ENCODE data around the gene TRIM71. TPM values are rescaled to one million over a fixed set of nuclear protein-coding genes. Genes with fewer than 3 reads are reported as not detected.

The TRIM71 gene
- total RNA-seq, 3 donors from 2014 or later = under 0.01 TPM; not detected in 1

DNA sequence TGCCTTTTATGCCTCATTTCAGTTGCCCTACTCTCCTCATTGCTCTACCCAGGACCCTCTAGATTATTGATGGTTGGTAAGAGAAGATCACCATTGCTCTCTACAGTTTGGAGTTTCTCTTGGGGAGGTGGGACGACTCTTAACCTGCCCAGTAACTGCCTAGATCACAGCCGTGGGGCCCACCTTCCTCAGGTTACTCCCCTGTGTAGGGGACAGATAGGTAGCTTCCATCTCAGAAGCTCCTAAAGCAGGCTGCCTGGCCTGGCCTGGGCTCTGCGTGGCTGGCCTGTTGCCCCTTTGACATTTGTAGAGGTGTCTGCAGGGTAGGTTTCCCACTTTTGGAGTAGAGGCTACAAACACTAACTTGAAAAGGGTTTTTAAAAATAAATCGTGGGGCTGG lies 42.7 kb downstream of the TRIM71 start:
- Histone ChIP-seq H3K4me1 (no peaks in the 10 kb centered on the region), H3K27me3 (no peaks in the 10 kb centered on the region), H3K4me3 (no peak overlapping the region), H3K27ac (no peak overlapping the region), H3K36me3 (no peaks in the 10 kb centered on the region), H3K9me3 (no peaks in the 10 kb centered on the region)
- TF ChIP-seq POLR2AphosphoS5 (IDR thresholded peaks at IDR 0.05) (no peak), POLR2A (IDR thresholded peaks at IDR 0.05) (no peak)
- TF ChIP-seq, protein P1, sequence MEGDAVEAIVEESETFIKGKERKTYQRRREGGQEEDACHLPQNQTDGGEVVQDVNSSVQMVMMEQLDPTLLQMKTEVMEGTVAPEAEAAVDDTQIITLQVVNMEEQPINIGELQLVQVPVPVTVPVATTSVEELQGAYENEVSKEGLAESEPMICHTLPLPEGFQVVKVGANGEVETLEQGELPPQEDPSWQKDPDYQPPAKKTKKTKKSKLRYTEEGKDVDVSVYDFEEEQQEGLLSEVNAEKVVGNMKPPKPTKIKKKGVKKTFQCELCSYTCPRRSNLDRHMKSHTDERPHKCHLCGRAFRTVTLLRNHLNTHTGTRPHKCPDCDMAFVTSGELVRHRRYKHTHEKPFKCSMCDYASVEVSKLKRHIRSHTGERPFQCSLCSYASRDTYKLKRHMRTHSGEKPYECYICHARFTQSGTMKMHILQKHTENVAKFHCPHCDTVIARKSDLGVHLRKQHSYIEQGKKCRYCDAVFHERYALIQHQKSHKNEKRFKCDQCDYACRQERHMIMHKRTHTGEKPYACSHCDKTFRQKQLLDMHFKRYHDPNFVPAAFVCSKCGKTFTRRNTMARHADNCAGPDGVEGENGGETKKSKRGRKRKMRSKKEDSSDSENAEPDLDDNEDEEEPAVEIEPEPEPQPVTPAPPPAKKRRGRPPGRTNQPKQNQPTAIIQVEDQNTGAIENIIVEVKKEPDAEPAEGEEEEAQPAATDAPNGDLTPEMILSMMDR (IDR thresholded peaks at IDR 0.05) = no peak
- intact Hi-C loops (cut with DNase I; ENCODE audit: low total_unique reads) = no loop called here
- no peak for DNase-seq (ENCODE audit: low spot score in 2 of 2)

DNA sequence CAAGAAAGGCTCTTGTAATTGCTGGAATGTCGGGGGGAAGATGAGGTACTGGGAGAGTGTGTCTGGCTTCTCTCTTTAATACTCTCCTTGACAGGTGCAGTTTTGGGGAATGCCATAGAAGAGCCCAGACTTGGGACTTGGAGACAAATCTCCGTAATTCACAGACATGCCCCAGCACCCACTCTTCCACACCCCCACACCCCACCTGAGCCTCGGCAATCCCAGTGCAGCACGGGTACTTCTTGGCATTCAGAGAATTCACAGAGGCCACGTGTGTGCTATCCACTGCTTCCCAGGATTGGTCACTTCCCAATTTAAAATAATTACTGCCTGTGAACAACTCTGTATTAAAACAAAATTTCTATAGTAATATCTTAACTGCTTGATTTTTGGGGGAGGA lies 43.9 kb downstream of the TRIM71 start:
- intact Hi-C loops (cut with DNase I; ENCODE audit: low total_unique reads) = no loop called here
- Histone ChIP-seq H3K4me1 (no peaks in the 10 kb centered on the region), H3K4me3 (no peak overlapping the region), H3K36me3 (no peaks in the 10 kb centered on the region), H3K27me3 (no peaks in the 10 kb centered on the region), H3K27ac (no peak overlapping the region), H3K9me3 (no peaks in the 10 kb centered on the region)
- TF ChIP-seq POLR2A (IDR thresholded peaks at IDR 0.05) (no peak), POLR2AphosphoS5 (IDR thresholded peaks at IDR 0.05) (no peak)
- TF ChIP-seq, protein P1 (IDR thresholded peaks at IDR 0.05) = no peak
- DNase-seq (ENCODE audit: low spot score in 2 of 2) = no peak

DNA sequence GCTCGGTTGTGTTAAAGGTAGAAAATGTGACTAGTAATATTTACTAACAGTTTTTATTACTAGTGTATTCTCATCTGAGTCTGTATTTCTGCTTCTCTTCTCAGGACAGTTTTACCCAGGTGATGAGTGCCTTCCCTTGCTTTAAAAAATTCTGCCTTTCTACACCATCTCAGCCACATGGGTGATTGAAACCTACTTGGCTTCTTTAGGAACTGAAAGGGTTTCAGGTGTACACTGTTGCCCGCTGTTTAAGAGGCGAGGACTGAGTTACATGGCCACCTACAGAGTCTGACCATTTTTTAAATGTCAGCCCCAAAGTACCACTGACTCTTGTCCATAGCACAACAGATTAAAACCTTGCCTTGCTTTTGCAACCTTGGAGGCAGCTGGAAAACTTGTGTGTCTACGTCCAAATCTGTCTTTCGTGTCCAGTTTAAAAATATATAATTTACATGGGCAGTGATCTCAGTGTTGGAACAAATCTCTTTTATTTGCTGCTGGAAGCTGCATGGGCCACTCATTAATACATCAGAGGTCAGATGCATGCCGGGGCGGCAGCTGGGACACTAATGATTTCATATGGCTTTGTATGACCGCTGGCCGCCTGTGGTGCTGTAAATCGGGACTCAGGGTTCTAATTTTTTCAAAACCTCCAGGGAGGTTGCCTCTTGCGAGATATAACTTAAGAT lies 44.6 kb downstream of the TRIM71 start:
- H3K27ac ChIP-seq = no peak overlapping the region
- no peaks in the 10 kb centered on the region for H3K4me1 ChIP-seq
- no peak overlapping the region for H3K4me3 ChIP-seq
- no peak for DNase-seq (ENCODE audit: low spot score in 2 of 2)
- TF ChIP-seq, protein P1 (IDR thresholded peaks at IDR 0.05) = no peak
- TF ChIP-seq POLR2A (IDR thresholded peaks at IDR 0.05) (no peak), POLR2AphosphoS5 (IDR thresholded peaks at IDR 0.05) (no peak)
- no peaks in the 10 kb centered on the region for H3K36me3 ChIP-seq
- H3K27me3 ChIP-seq = no peaks in the 10 kb centered on the region
- H3K9me3 ChIP-seq = no peaks in the 10 kb centered on the region
- intact Hi-C loops (cut with DNase I; ENCODE audit: low total_unique reads) = no loop called here

DNA sequence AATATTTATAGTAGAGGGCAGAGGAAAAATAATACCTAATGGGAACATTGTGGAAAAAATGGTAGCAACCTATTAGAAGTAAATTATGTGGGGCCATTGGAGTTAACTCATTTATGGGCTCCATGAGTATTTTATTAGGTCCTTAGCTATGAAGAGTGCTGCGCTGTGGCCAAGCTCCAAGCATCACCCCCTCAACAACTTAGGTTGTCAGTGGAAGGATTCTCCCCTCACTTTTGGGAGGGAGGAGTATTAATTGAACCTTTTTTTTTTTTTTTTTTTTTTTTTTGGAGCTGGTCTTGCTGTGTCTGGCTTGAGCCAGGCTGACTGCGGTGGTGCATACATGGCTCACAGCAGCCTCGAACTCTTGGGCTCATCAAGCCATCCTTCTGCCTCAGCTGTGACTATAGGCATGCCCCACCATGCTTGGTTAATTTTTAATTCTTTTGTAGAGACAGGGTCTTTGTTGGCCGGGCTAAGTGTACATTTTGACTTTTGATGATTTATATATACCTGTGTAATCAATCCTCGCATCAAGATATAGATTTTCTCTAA lies 45.2 kb downstream of the TRIM71 start:
- intact Hi-C loops (cut with DNase I; ENCODE audit: low total_unique reads) = no loop called here
- H3K9me3 ChIP-seq = no peaks in the 10 kb centered on the region

DNA sequence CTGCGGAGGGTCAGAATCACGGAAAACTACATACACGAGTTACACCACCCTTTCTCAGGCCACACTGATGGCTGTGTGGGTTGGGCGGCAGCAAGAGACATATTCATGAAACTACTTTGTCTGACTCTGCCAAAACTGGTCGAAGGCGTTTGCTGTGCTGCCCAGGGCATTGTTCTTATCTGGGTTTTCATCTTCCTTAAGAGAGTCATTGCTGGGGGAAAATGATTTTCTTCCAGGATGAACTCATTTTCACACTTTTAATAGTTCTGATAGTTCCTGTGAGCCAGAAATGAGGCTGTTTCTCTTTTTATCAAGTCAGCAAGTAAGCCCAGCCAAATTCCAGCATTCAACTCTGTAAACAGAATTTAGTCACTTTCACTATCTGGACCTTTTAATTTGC lies 47.6 kb downstream of the TRIM71 start:
- H3K36me3 ChIP-seq = no peaks in the 10 kb centered on the region
- intact Hi-C loops (cut with DNase I; ENCODE audit: low total_unique reads) = no loop called here
- H3K27ac ChIP-seq = no peak overlapping the region
- peak overlapping the region in 1 of 3 donors; percentile 19 for H3K4me3 ChIP-seq
- H3K4me1 ChIP-seq = no peaks in the 10 kb centered on the region
- peaks cover 0 to 9% of the 10 kb centered on the region in 2 donors for H3K27me3 ChIP-seq
- no peaks in the 10 kb centered on the region for H3K9me3 ChIP-seq
- DNase-seq (ENCODE audit: low spot score in 2 of 2) = no peak
- TF ChIP-seq POLR2A (IDR thresholded peaks at IDR 0.05) (no peak), POLR2AphosphoS5 (IDR thresholded peaks at IDR 0.05) (no peak)
- TF ChIP-seq, protein P1 (IDR thresholded peaks at IDR 0.05) = no peak

More for the DNA sequence above, 45.2 kb downstream of the TRIM71 start:
- Histone ChIP-seq H3K27me3 (no peaks in the 10 kb centered on the region), H3K27ac (no peak overlapping the region), H3K4me3 (no peak overlapping the region), H3K36me3 (no peaks in the 10 kb centered on the region), H3K4me1 (no peaks in the 10 kb centered on the region)
- TF ChIP-seq POLR2AphosphoS5 (IDR thresholded peaks at IDR 0.05) (no peak), POLR2A (IDR thresholded peaks at IDR 0.05) (no peak)
- TF ChIP-seq, protein P1 (IDR thresholded peaks at IDR 0.05) = no peak
- DNase-seq (ENCODE audit: low spot score in 2 of 2) = no peak

Data from breast epithelium (tissue), 4 donors.